Activated CD4-positive, alpha-beta T cell treated with anti-CD3 and anti-CD28 coated beads for 36 hours (primary cell): Measurements from ENCODE around the gene C2orf15. TPM values are rescaled to one million over a fixed set of nuclear protein-coding genes. Genes with fewer than 3 reads are reported as not detected.

Experiments
- ATAC-seq: fragments of 200-7000 bp; cut with Tn5 transposase; one replicate; pipeline ENCODE4 v1.10.0; 2021; ENCODE audit warnings: mild to moderate bottlenecking, moderate library complexity
- CTCF ChIA-PET: fragments of 350-600 bp; sonication (Branson Sonifier 250); formaldehyde crosslinking; loops from one replicate; lab custom pipeline; 2021; ENCODE audit warnings: antibody characterized with exemption; lab: Charles Lee
- POLR2A ChIA-PET: fragments of 350-600 bp; sonication (Branson Sonifier 250); formaldehyde crosslinking; loops from one replicate; lab custom pipeline; 2021; ENCODE audit warnings: antibody characterized with exemption, inconsistent platforms; lab: Charles Lee
- DNase-seq: peaks from one replicate; pipeline ENCODE4 v3.0.0-alpha.2; 2020
- H3K27ac Mint-ChIP-seq: one replicate; pipeline ENCODE4 v1.8.0; 2021; ENCODE audit warnings: mixed read lengths
- H3K27me3 Mint-ChIP-seq: one replicate; pipeline ENCODE4 v1.8.0; 2021; ENCODE audit warnings: mixed read lengths
- H3K36me3 Mint-ChIP-seq: one replicate; pipeline ENCODE4 v1.8.0; 2021; ENCODE audit warnings: low read depth, mixed read lengths
- H3K4me1 Mint-ChIP-seq: one replicate; pipeline ENCODE4 v1.8.0; 2021; ENCODE audit warnings: mixed read lengths
- H3K4me3 Mint-ChIP-seq: one replicate; pipeline ENCODE4 v1.8.0; 2021; ENCODE audit warnings: mild to moderate bottlenecking, moderate library complexity, mixed read lengths
- H3K9me3 Mint-ChIP-seq: one replicate; pipeline ENCODE4 v1.8.0; 2021; ENCODE audit warnings: low read depth, mixed read lengths
- intact Hi-C, 2 experiments: fragments of 100-400 bp; cut with DNase I in 1 of 2; cut with micrococcal nuclease in 1 of 2; formaldehyde crosslinking; loops; one replicate each; pipeline versions ENCODE4 v1.14.2 to v1.15.1; 2022 to 2024; cut with DNase I, micrococcal nuclease
- total RNA-seq, 2 experiments: library from RNA; stranded (reverse); gene quantifications; one replicate each; pipeline ENCODE4 v1.2.3, GENCODE V29; 2021

Gene C2orf15
- total RNA-seq, 2 experiments from 2014 or later = 0.87 to 1.1 TPM

- ChIA-PET POLR2A (interaction anchor here (1.0 to 2.6 kb wide), 4 partner anchors 13 to 197 kb away, joined by 4 to 15 read pairs (median 6); partner anchors contain the start of genes EIF5B, LIPT1, MITD1 and MRPL30), CTCF (interaction anchor here (0.5 to 1.6 kb wide), 5 partner anchors 28 to 448 kb away, joined by 3 to 7 read pairs (median 4); partner anchors contain the start of genes MITD1 and TXNDC9)
- H3K4me1 Mint-ChIP-seq = peaks cover 16% of the 10 kb centered on the region
- no peak for ATAC-seq
- peaks cover 6% of the 10 kb centered on the region for H3K36me3 Mint-ChIP-seq
- H3K27me3 Mint-ChIP-seq = no peaks in the 10 kb centered on the region
- no peak for DNase-seq
- no peaks in the 10 kb centered on the region for H3K9me3 Mint-ChIP-seq
- peak overlapping the region; percentile 94 for H3K4me3 Mint-ChIP-seq
- intact Hi-C loops = loop anchor here in 1 of 2 experiments (5.0 kb wide), 1 partner anchor 1422 kb away; the partner anchor contains the start of gene PDCL3
- peak overlapping the region; percentile 80 for H3K27ac Mint-ChIP-seq
Measured at GRCh38 chr2:99140056-99140859, 1.2 kb upstream of the C2orf15 start.

- ChIA-PET POLR2A (interaction anchor here (1.0 to 2.6 kb wide), 5 partner anchors 13 to 369 kb away, joined by 3 to 15 read pairs (median 5); partner anchors contain the start of genes EIF5B, LIPT1, MITD1 and MRPL30), CTCF (interaction anchor here (0.5 to 1.6 kb wide), 7 partner anchors 17 to 449 kb away, joined by 3 to 7 read pairs (median 4); partner anchors contain the start of genes MITD1 and TXNDC9)
- DNase-seq = no peak
- H3K4me1 Mint-ChIP-seq = peaks cover 16% of the 10 kb centered on the region
- no peaks in the 10 kb centered on the region for H3K27me3 Mint-ChIP-seq
- intact Hi-C loops = loop anchor here (1.0 to 5.0 kb wide), 8 partner anchors 14 to 1422 kb away; partner anchors contain the start of genes LIPT1 (in 2 of the 2), TSGA10 (in 2 of the 2), TXNDC9 (in 2 of the 2) and COA5 (in 1 of the 2)
- no peaks in the 10 kb centered on the region for H3K9me3 Mint-ChIP-seq
- no peak for ATAC-seq
- H3K27ac Mint-ChIP-seq = peak overlapping the region; percentile 80
- peaks cover 3% of the 10 kb centered on the region for H3K36me3 Mint-ChIP-seq
- H3K4me3 Mint-ChIP-seq = peak overlapping the region; percentile 94
Measured at GRCh38 chr2:99140860-99141109, 722 bp upstream of the C2orf15 start.

- ChIA-PET POLR2A (no interaction called here), CTCF (no interaction called here)
- Mint-ChIP-seq H3K9me3 (no peaks in the 10 kb centered on the region), H3K27ac (peak overlapping the region; percentile 4), H3K36me3 (peaks cover 13% of the 10 kb centered on the region), H3K27me3 (no peaks in the 10 kb centered on the region), H3K4me1 (peaks cover 12% of the 10 kb centered on the region), H3K4me3 (no peak overlapping the region)
- no peak for DNase-seq
- intact Hi-C loops = loop anchor here (10.0 kb wide), 3 partner anchors 334 to 1156 kb away; partner anchors contain the start of gene TMEM131 (in 1 of the 2)
- ATAC-seq = no peak
Measured at GRCh38 chr2:99150706-99151105, 9.2 kb downstream of the C2orf15 start.

GRCh38 chr2:99152199-99152895 lies 10.8 kb downstream of the C2orf15 start:
- ChIA-PET CTCF (interaction anchor here (0.5 to 1.1 kb wide), 2 partner anchors 166 to 988 kb away, joined by 3 read pairs; no protein-coding TSS in a partner anchor), POLR2A (no interaction called here)
- ATAC-seq = no peak
- H3K27ac Mint-ChIP-seq = no peak overlapping the region
- no peaks in the 10 kb centered on the region for H3K27me3 Mint-ChIP-seq
- no peak for DNase-seq
- intact Hi-C loops = loop anchor here (10.0 kb wide), 3 partner anchors 332 to 1158 kb away; partner anchors contain the start of gene TMEM131 (in 1 of the 2)
- peaks cover 27% of the 10 kb centered on the region for H3K4me1 Mint-ChIP-seq
- no peaks in the 10 kb centered on the region for H3K9me3 Mint-ChIP-seq
- no peak overlapping the region for H3K4me3 Mint-ChIP-seq
- H3K36me3 Mint-ChIP-seq = peaks cover 17% of the 10 kb centered on the region

GRCh38 chr2:99153921-99154604 lies 12.6 kb downstream of the C2orf15 start:
- H3K27ac Mint-ChIP-seq = peak overlapping the region; percentile 93
- H3K4me1 Mint-ChIP-seq = peaks cover 32% of the 10 kb centered on the region
- DNase-seq (no peak), ATAC-seq (no peak)
- H3K4me3 Mint-ChIP-seq = no peak overlapping the region
- H3K36me3 Mint-ChIP-seq = peaks cover 21% of the 10 kb centered on the region
- ChIA-PET POLR2A (interaction anchor here (0.9 to 2.3 kb wide), 4 partner anchors 13 to 184 kb away, joined by 4 to 15 read pairs (median 6); partner anchors contain the start of genes C2orf15 and EIF5B), CTCF (interaction anchor here (0.6 to 1.7 kb wide), 4 partner anchors 26 to 1437 kb away, joined by 3 to 5 read pairs (median 4); partner anchors contain the start of genes MITD1 and MRPL30)
- no peaks in the 10 kb centered on the region for H3K27me3 Mint-ChIP-seq
- H3K9me3 Mint-ChIP-seq = no peaks in the 10 kb centered on the region
- intact Hi-C loops = loop anchor here (1.0 to 10.0 kb wide), 4 partner anchors 13 to 1159 kb away; partner anchors contain the start of genes C2orf15 (in 2 of the 2) and TMEM131 (in 1 of the 2)

- ATAC-seq (peak; percentile 94), DNase-seq (peak; percentile 96)
- POLR2A ChIA-PET = interaction anchor here (0.7 to 2.3 kb wide), 4 partner anchors 14 to 183 kb away, joined by 3 to 15 read pairs (median 5); partner anchors contain the start of genes C2orf15, EIF5B and MITD1
- Mint-ChIP-seq H3K36me3 (peaks cover 26% of the 10 kb centered on the region), H3K27ac (peak within 1 kb of the TSS; percentile 93), H3K9me3 (no peaks in the 10 kb centered on the region), H3K4me1 (peaks cover 36% of the 10 kb centered on the region), H3K27me3 (no peaks in the 10 kb centered on the region), H3K4me3 (no peak within 1 kb of the TSS)
- CTCF ChIA-PET = interaction anchor here (0.6 to 1.7 kb wide), 4 partner anchors 19 to 1437 kb away, joined by 3 to 5 read pairs (median 4); partner anchors contain the start of genes MITD1 and MRPL30
- intact Hi-C loops = loop anchor here (1.0 to 10.0 kb wide), 8 partner anchors 14 to 1160 kb away; partner anchors contain the start of genes C2orf15 (in 2 of the 2), MITD1 (in 2 of the 2), MRPL30 (in 2 of the 2) and EIF5B (in 1 of the 2)
Measured at GRCh38 chr2:99154643-99155536, 13.4 kb downstream of the C2orf15 start, which contains the start of the genes LIPT1 and TSGA10. Gene LIPT1, plus strand, starts transcription at chr2:99154967. Its CDS starts 6,991 bp downstream, at chr2:99161958. Gene TSGA10, minus strand, starts transcription at chr2:99154942. Its CDS starts 45,503 bp downstream, at chr2:99109439.

GRCh38 chr2:99156891-99157290 lies 15.4 kb downstream of the C2orf15 start:
- no peaks in the 10 kb centered on the region for H3K27me3 Mint-ChIP-seq
- H3K4me3 Mint-ChIP-seq = no peak overlapping the region
- peak overlapping the region; percentile 40 for H3K27ac Mint-ChIP-seq
- CTCF ChIA-PET = interaction anchor here (0.7 to 1.3 kb wide), 4 partner anchors 14 to 191 kb away, joined by 3 read pairs; partner anchors contain the start of gene EIF5B
- POLR2A ChIA-PET = no interaction called here
- peaks cover 18% of the 10 kb centered on the region for H3K36me3 Mint-ChIP-seq
- ATAC-seq = no peak
- H3K4me1 Mint-ChIP-seq = peaks cover 28% of the 10 kb centered on the region
- no peaks in the 10 kb centered on the region for H3K9me3 Mint-ChIP-seq
- no peak for DNase-seq
- intact Hi-C loops = loop anchor here (10.0 kb wide), 3 partner anchors 328 to 1162 kb away; partner anchors contain the start of gene TMEM131 (in 1 of the 2)

GRCh38 chr2:99158599-99158998 lies 17.1 kb downstream of the C2orf15 start:
- ATAC-seq = no peak
- no peaks in the 10 kb centered on the region for H3K9me3 Mint-ChIP-seq
- H3K4me3 Mint-ChIP-seq = no peak overlapping the region
- ChIA-PET CTCF (interaction anchor here (0.8 to 1.1 kb wide), 3 partner anchors 10 to 226 kb away, joined by 3 read pairs; partner anchors contain the start of genes MITD1 and MRPL30), POLR2A (no interaction called here)
- peaks cover 28% of the 10 kb centered on the region for H3K4me1 Mint-ChIP-seq
- no peak for DNase-seq
- H3K27me3 Mint-ChIP-seq = no peaks in the 10 kb centered on the region
- no peak overlapping the region for H3K27ac Mint-ChIP-seq
- peaks cover 24% of the 10 kb centered on the region for H3K36me3 Mint-ChIP-seq
- intact Hi-C loops = loop anchor here (10.0 kb wide), 3 partner anchors 326 to 1164 kb away; partner anchors contain the start of gene TMEM131 (in 1 of the 2)

- DNase-seq (no peak), ATAC-seq (no peak)
- ChIA-PET CTCF (interaction anchor here (1.1 kb wide), 1 partner anchor 225 kb away, joined by 3 read pairs; no protein-coding TSS in a partner anchor), POLR2A (interaction anchor here (0.5 kb wide), 1 partner anchor 467 kb away, joined by 4 read pairs; no protein-coding TSS in a partner anchor)
- H3K4me3 Mint-ChIP-seq = no peak overlapping the region
- intact Hi-C loops = loop anchor here (10.0 kb wide), 3 partner anchors 325 to 1165 kb away; partner anchors contain the start of gene TMEM131 (in 1 of the 2)
- H3K27ac Mint-ChIP-seq = peak overlapping the region; percentile 43
- H3K4me1 Mint-ChIP-seq = peaks cover 28% of the 10 kb centered on the region
- H3K36me3 Mint-ChIP-seq = peaks cover 28% of the 10 kb centered on the region
- no peaks in the 10 kb centered on the region for H3K27me3 Mint-ChIP-seq
- H3K9me3 Mint-ChIP-seq = no peaks in the 10 kb centered on the region
Measured at GRCh38 chr2:99159594-99159993, 18.1 kb downstream of the C2orf15 start.
